HUES64 (cell line): ENCODE data around the gene TNS3.

Experiments used
- H3K27ac ChIP-seq: 2 replicates; pipeline ENCODE4 v1.7.0; 2013; ENCODE audit warnings: low read depth, low read length, inconsistent platforms
- H3K27me3 ChIP-seq: 2 replicates; pipeline ENCODE4 v1.6.1; 2013; ENCODE audit warnings: mild to moderate bottlenecking, low read length; ENCODE audit not compliant: insufficient read depth
- H3K36me3 ChIP-seq: 2 replicates; pipeline ENCODE4 v1.6.1; 2013; ENCODE audit warnings: mild to moderate bottlenecking, low read length; ENCODE audit not compliant: insufficient read depth
- H3K4me1 ChIP-seq: 2 replicates; pipeline ENCODE4 v1.6.1; 2013; ENCODE audit warnings: mild to moderate bottlenecking, low read length, moderate library complexity; ENCODE audit not compliant: insufficient read depth
- H3K4me3 ChIP-seq: 2 replicates; pipeline ENCODE4 v1.5.1; 2013; ENCODE audit warnings: mild to moderate bottlenecking, low read length, moderate library complexity
- H3K9ac ChIP-seq: 2 replicates; pipeline ENCODE4 v1.6.1; 2013; ENCODE audit warnings: mild to moderate bottlenecking, low read depth, low read length
- H3K9me3 ChIP-seq: 2 replicates; pipeline ENCODE4 v1.6.1; 2013; ENCODE audit warnings: low read depth, low read length; ENCODE audit not compliant: insufficient read depth
- WGBS: fragments of 150-250, 120-280 bp; methylation state at CpG from one replicate; pipeline ENCODE4 v1.1.7; 2013; ENCODE audit warnings: missing lambda C conversion rate; 5-methylcytosine and 5-hydroxymethylcytosine counted together

The TNS3 gene

DNA sequence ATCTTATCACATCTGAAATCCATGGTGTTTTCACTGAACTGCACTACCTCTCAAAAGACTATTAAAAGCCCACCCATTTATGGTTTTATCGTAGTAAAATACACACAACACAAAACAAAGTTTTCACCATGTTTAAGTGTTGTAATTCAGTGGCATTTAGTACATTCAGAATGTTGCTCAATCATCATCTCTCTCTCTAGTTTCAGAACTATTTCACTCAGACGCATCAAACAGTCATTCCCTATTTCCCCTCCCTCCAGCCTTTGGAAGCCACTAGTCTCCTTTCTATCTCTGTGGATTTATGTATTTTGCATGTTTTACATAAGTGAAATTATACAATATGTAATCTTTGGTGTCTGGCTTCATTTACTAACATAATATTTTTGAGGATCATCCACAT lies 332.6 kb downstream of the TNS3 start:
- whole genome bisulfite sequencing = 100% methylated on average over 2 of the region's 2 CpGs
- Histone ChIP-seq H3K4me1 (peaks cover 5% of the 10 kb centered on the region; the same call in 1 of the 2 replicates), H3K36me3 (no peaks in the 10 kb centered on the region), H3K27ac (no peak overlapping the region), H3K4me3 (no peak overlapping the region), H3K9ac (no peak overlapping the region), H3K27me3 (peaks cover 7% of the 10 kb centered on the region; the same call in 1 of the 2 replicates), H3K9me3 (no peaks in the 10 kb centered on the region)

DNA sequence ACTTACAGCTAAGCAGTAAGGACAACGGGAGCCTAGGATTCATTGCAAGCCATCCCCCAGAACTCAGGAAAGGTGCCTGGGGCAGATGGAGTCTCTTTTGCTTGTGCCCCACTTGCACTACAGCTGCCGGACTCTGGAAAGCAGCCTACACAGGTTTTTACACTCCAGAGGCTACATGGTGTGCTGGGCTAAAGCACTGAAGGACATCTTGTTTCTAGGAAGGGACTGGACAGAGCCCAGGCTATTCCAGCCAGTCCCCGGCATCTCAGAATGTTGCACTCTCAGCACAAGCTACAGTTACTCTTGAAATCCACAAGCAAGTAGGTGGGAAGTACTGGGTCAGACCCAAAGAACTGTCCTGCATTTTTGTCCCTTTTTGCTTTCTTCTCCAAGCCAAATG lies 333.1 kb downstream of the TNS3 start:
- Histone ChIP-seq H3K27me3 (peaks cover 7% of the 10 kb centered on the region; the same call in 1 of the 2 replicates), H3K36me3 (no peaks in the 10 kb centered on the region), H3K4me1 (peaks cover 5% of the 10 kb centered on the region; the same call in 1 of the 2 replicates), H3K9me3 (no peaks in the 10 kb centered on the region), H3K9ac (no peak overlapping the region), H3K27ac (no peak overlapping the region), H3K4me3 (no peak overlapping the region)
- 91% methylated on average over 3 of the region's 3 CpGs for WGBS

DNA sequence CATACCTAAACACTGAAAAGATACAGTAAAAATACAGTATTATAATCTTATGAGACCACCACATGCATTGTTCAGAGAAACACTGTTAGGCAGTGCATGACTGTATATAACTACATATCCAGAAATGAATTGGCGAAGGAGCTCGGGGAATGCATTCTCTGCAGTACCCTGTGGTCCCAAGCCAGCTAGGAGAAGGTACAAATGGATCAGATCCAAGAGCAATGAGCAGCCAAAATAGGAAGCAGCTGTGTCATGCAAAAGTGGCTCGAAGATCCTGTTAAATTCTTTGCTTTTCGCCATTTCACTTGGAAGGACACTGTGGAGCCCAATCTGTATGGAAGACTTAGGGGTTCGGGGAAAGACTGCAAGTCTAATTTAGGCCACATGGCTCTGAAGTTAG lies 334.8 kb downstream of the TNS3 start:
- H3K27me3 ChIP-seq = no peaks in the 10 kb centered on the region
- H3K9ac ChIP-seq = no peak overlapping the region
- H3K4me3 ChIP-seq = no peak overlapping the region
- no peak overlapping the region for H3K27ac ChIP-seq
- H3K36me3 ChIP-seq = no peaks in the 10 kb centered on the region
- no peaks in the 10 kb centered on the region for H3K4me1 ChIP-seq
- no peaks in the 10 kb centered on the region for H3K9me3 ChIP-seq
- 95% methylated on average over 5 of the region's 5 CpGs for WGBS

DNA sequence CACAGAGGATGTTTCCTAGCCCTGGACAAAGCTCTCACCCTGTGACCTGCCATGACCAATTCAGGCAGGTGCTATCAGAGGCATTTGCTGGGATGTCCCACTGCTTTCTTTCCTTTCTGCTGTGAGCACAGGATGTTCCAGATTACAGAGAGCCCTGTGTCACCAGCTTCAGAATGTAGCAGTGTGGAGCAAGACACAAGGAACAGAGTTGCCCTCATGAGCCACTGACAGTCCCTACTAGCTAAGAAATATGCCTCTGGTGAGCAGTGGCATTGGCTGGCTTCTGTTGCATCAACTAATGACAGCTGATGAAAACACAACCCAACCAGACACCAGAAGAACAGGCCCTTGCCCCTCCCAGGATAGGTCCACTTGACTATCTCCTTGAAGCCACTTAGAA lies 337.2 kb downstream of the TNS3 start:
- Histone ChIP-seq H3K9ac (no peak overlapping the region), H3K4me1 (no peaks in the 10 kb centered on the region), H3K27me3 (no peaks in the 10 kb centered on the region), H3K9me3 (no peaks in the 10 kb centered on the region), H3K4me3 (no peak overlapping the region), H3K27ac (no peak overlapping the region), H3K36me3 (no peaks in the 10 kb centered on the region)

DNA sequence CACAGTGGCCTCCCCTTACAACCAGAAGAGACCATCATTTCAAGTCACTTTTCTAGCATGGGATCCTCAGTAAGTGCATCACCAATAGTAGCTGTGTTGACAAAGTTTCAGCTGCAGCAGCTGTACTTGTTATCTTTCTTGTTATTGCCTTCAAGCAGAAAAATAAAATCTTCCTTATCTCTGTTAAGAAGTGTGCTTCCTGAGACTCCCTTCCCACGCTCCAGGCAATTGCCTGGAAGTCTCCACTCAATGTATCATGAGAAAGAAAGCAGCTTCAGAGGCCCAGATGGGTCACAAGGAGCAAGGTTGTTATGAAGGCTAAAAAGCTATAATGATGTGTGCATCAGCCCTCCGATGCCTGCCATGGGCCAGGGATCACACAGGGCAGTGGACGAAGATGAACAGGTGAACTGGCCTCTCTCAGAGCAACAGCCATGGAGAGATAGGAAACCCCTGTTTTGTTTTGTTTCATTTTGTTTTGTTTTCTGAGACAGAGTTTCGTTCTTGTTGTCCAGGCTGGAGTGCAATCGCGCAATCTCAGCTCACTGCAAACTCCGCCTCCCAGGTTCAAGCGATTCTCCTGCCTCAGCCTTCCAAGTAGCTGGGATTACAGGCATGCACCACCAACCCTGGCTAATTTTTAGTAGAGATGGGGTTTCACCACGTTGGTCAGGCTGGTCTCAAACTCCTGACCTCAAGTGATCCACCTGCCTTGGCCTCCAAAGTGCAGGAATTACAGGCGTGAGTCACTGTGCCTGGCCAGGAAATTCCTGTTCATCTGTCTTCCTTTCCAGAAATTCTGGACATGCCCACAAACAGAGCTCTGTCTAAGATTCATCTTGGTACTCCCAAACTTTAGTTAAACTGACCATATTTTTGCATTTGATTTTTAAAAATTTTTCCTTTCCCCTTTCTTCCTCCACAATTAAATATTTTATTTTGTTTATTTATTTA lies 340.5 kb downstream of the TNS3 start:
- WGBS = 91% methylated on average over 10 of the region's 10 CpGs
- Histone ChIP-seq H3K27me3 (no peaks in the 10 kb centered on the region), H3K4me3 (no peak overlapping the region), H3K36me3 (no peaks in the 10 kb centered on the region), H3K9me3 (no peaks in the 10 kb centered on the region), H3K27ac (no peak overlapping the region), H3K9ac (no peak overlapping the region), H3K4me1 (no peaks in the 10 kb centered on the region)

DNA sequence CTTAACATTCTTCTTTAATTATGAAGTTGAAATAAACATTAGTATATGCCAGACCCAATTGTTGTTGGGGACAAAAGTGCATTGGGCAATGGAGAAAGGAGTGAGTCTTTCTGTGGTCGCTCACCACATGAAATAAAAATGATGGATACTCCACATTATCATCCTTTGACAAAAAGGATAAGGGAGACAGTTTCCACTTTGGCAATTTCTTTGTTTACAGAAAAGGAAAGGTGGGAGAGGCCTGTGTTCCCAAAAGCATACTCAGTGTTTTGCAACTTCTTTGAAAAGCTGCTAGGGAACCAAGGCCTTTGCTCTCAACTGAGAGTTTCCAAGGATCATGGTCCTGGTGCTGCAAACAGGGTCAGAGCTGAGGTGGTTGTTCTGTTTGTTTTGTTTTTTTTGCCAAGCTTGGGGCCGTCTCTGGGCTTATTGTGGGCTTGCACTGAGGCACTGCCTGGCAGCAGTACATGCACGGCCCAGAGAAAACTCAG lies 341.9 kb downstream of the TNS3 start:
- Histone ChIP-seq H3K4me1 (no peaks in the 10 kb centered on the region), H3K9ac (no peak overlapping the region), H3K27me3 (no peaks in the 10 kb centered on the region), H3K36me3 (no peaks in the 10 kb centered on the region), H3K9me3 (no peaks in the 10 kb centered on the region), H3K4me3 (no peak overlapping the region), H3K27ac (no peak overlapping the region)
- 87% methylated on average over 2 of the region's 3 CpGs for WGBS

DNA sequence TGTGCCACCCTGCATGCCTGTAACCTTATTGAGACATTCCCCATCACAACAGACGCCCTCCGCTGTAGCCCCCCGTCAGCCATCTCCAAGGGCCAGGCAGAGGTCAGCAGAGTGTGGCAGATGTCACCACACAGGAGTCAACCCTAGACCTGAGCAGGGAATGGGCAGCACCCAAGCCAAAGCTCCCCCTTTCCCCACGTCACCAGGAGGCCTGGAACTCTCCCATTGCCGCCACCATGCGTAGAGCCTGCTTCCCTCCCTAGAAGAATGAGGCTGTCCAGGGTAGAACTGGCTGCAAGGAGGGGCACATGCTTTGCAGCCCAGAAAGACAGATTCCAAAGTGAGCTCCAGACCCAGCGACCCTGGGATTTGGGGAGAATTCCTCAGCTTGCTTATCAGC lies 342.9 kb downstream of the TNS3 start:
- no peaks in the 10 kb centered on the region for H3K4me1 ChIP-seq
- H3K9me3 ChIP-seq = no peaks in the 10 kb centered on the region
- no peaks in the 10 kb centered on the region for H3K36me3 ChIP-seq
- no peak overlapping the region for H3K27ac ChIP-seq
- 80% methylated on average over 7 of the region's 7 CpGs for WGBS
- no peaks in the 10 kb centered on the region for H3K27me3 ChIP-seq
- H3K4me3 ChIP-seq = no peak overlapping the region
- H3K9ac ChIP-seq = no peak overlapping the region

DNA sequence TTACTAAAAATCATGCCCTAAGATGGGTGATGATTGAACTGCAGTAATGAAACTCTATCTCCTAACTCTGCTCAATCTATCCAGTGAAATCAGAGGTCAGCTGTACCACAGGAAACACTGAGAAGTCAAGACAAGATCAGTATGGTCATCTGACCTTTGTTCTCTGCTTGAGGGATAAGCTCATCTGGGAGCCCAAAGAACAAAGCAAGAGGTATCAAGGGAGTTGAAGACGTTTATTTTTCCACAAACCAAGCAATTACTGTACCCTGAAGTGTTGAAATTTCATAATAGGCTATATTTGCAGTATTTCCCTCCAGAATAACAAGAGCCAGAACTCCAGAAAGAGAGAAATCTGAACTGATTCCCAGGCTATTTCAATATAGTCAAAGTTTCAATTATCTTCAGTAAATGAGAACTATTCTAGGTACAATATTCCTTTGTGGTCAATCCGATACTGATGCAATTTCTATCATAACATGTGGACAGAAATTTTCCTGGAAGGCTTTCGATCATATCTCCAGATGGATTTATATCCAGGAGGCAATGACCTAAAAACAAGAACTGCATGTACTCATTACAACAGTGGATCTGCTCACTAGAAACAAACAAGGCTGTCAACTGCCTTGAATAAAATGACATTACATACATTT lies 345.3 kb downstream of the TNS3 start:
- H3K9me3 ChIP-seq = no peaks in the 10 kb centered on the region
- H3K4me1 ChIP-seq = no peaks in the 10 kb centered on the region
- H3K4me3 ChIP-seq = no peak overlapping the region
- no peaks in the 10 kb centered on the region for H3K27me3 ChIP-seq
- H3K36me3 ChIP-seq = no peaks in the 10 kb centered on the region
- no peak overlapping the region for H3K27ac ChIP-seq
- 96% methylated on average over 2 of the region's 3 CpGs for WGBS
- no peak overlapping the region for H3K9ac ChIP-seq

DNA sequence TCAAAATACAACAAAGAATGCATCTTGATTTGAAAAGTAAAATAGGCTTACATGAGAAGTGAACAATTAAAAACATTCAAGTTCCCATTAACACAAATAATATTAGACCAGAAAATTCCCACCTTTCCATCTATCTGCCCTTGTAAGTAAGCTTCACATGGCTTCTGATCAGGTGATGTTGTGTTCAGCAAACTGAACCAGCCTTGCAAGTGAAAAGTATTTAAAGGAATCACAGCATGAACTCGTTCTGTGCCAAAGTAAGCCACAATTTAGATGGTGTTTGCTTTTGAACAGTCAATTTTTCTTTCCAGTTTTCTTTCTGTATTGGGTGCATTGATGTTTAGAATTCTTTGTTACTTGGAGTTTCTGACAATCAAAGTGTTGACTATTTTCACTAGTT lies 347.9 kb downstream of the TNS3 start:
- Histone ChIP-seq H3K4me1 (no peaks in the 10 kb centered on the region), H3K9me3 (no peaks in the 10 kb centered on the region), H3K4me3 (no peak overlapping the region), H3K9ac (no peak overlapping the region), H3K27me3 (no peaks in the 10 kb centered on the region), H3K27ac (no peak overlapping the region), H3K36me3 (no peaks in the 10 kb centered on the region)
- 68% methylated on average over 1 of the region's 1 CpG for WGBS

DNA sequence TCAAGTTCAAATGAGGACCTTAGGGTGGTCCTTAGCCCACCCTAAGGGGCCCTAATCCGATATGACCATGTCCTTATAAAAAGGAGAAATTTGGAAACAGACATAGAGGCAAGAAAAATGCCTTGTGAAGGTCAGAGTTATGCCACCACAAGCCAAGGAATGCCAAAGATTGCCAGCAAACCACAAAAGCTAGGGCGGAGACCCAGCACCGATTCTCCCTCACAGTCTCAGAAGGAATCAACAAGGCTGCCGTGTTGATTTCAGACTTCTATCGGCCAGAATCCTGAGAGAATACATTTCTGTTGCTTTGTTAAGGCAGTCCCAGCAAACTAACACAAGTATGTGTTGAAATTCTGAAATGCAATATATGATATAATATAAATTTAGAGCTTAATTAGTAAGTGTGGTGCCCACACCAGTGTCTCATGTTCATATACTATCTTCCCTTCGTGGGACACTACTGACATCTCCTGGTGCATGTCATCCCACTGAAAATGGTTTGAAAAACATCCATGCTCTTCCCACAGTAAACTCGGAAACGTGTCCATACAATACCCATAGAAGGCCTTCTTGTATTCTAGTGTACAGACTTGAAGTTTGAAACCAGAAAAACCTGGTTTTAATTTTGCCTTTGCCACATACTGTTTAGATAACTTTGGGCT lies 349.0 kb downstream of the TNS3 start:
- Histone ChIP-seq H3K36me3 (no peaks in the 10 kb centered on the region), H3K4me3 (no peak overlapping the region), H3K27ac (no peak overlapping the region), H3K4me1 (no peaks in the 10 kb centered on the region), H3K9me3 (no peaks in the 10 kb centered on the region), H3K9ac (no peak overlapping the region), H3K27me3 (no peaks in the 10 kb centered on the region)
- WGBS = 87% methylated on average over 8 of the region's 8 CpGs

DNA sequence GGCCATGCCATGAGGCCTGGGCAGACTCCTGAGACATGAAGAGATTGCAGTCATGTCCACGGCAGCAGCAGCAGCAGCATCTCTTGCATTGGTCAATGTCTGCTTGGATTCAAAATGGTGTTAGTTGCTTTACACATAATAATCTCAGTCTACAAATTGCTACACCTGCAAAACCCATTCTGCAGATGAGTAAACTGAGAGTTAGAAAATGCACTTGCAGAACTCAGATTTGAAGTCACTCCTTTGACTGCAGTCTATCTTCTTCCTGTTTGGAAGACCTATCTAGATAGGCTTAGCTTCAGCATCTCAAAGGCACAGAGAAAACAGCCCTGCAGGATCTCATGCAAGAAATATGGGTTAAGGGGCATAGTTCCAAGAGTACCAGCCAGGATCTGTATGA lies 350.3 kb downstream of the TNS3 start:
- 100% methylated on average over 1 of the region's 1 CpG for whole genome bisulfite sequencing

More for the DNA sequence above, 350.3 kb downstream of the TNS3 start:
- H3K9ac ChIP-seq = no peak overlapping the region
- no peaks in the 10 kb centered on the region for H3K27me3 ChIP-seq
- H3K4me1 ChIP-seq = no peaks in the 10 kb centered on the region
- H3K4me3 ChIP-seq = no peak overlapping the region
- H3K27ac ChIP-seq = no peak overlapping the region
- H3K36me3 ChIP-seq = no peaks in the 10 kb centered on the region
- no peaks in the 10 kb centered on the region for H3K9me3 ChIP-seq
